ENCODE data around the gene CHADL.

Gene CHADL

DNA sequence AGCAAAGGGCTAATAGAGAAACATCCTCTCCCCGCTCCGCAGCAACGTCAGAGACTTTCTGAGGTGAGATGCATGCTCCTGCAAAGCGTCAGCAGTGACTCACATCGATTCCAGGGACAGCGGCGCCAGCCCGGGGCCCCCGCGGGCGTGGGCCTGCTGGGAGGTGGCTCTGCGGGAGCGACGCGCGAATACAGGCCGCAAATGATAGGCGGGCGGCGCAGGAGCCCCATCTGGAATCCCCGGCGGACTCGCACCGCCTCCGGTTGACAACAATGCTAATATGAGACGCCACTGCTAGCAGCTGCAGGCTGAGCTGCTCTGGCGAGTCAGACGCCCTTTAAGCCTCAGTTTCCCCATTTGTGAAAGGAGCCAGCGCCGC lies 44.7 kb upstream of the CHADL start:
- peak; percentile 66 for DNase-seq (ENCODE audit: low read depth)
- H3K4me3 ChIP-seq (ENCODE audit: low read depth, low read length), result peak overlapping the region; percentile 91
- no peak for TF ChIP-seq CTCF (IDR thresholded peaks at IDR 0.05; ENCODE audit: low read depth, low read length, missing control alignments)
- in situ Hi-C loops (cut with HindIII; ENCODE audit: low sequenced_read_pairs), result no loop called here

- no peak for DNase-seq (ENCODE audit: low read depth)
- H3K4me3 ChIP-seq (ENCODE audit: low read depth, low read length), result no peak overlapping the region
- TF ChIP-seq CTCF (IDR thresholded peaks at IDR 0.05; ENCODE audit: low read depth, low read length, missing control alignments), result no peak
- in situ Hi-C loops (cut with HindIII; ENCODE audit: low sequenced_read_pairs), result no loop called here
These were observed 43.7 kb upstream of the CHADL start for GRCh38 chr22:41284465-41284864.

- TF ChIP-seq CTCF (IDR thresholded peaks at IDR 0.05; ENCODE audit: low read depth, low read length, missing control alignments), result no peak
These were observed 40.1 kb upstream of the CHADL start for GRCh38 chr22:41280854-41281253.

GRCh38 chr22:41280065-41280464 lies 39.3 kb upstream of the CHADL start:
- TF ChIP-seq CTCF (IDR thresholded peaks at IDR 0.05; ENCODE audit: low read depth, low read length, missing control alignments), result no peak
- in situ Hi-C loops (cut with HindIII; ENCODE audit: low sequenced_read_pairs), result no loop called here
- no peak overlapping the region for H3K4me3 ChIP-seq (ENCODE audit: low read depth, low read length)
- no peak for DNase-seq (ENCODE audit: low read depth)

More at GRCh38 chr22:41280854-41281253, 40.1 kb upstream of the CHADL start:
- no peak for DNase-seq (ENCODE audit: low read depth)
- no peak overlapping the region for H3K4me3 ChIP-seq (ENCODE audit: low read depth, low read length)
- in situ Hi-C loops (cut with HindIII; ENCODE audit: low sequenced_read_pairs), result no loop called here

DNA sequence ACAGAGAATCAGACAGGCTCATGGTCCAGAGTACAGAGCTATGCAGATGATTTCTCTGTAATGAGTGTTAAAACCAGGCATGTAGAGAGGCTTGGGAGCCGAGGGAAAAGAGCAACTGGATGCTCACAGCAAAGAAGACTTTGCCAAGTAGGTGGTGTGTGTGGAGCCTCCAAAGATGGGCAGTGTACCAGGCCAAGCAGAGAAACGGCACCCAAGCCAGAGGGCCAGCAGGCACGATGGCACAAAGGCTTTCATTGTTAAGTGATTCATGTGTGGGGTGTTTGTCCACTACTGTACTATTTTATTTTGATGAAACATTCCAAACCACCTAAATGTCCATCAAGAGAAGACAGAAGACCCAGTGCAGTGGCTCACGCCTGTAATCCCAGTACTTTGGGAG lies 34.1 kb upstream of the CHADL start:
- no peak overlapping the region for H3K4me3 ChIP-seq (ENCODE audit: low read depth, low read length)
- in situ Hi-C loops (cut with HindIII; ENCODE audit: low sequenced_read_pairs), result no loop called here
- no peak for DNase-seq (ENCODE audit: low read depth)
- TF ChIP-seq CTCF (IDR thresholded peaks at IDR 0.05; ENCODE audit: low read depth, low read length, missing control alignments), result no peak

GRCh38 chr22:41273128-41273527 lies 32.4 kb upstream of the CHADL start:
- no peak for DNase-seq (ENCODE audit: low read depth)
- TF ChIP-seq CTCF (IDR thresholded peaks at IDR 0.05; ENCODE audit: low read depth, low read length, missing control alignments), result no peak
- in situ Hi-C loops (cut with HindIII; ENCODE audit: low sequenced_read_pairs), result no loop called here
- H3K4me3 ChIP-seq (ENCODE audit: low read depth, low read length), result no peak overlapping the region

GRCh38 chr22:41271787-41272186 lies 31.1 kb upstream of the CHADL start:
- no peak for DNase-seq (ENCODE audit: low read depth)
- in situ Hi-C loops (cut with HindIII; ENCODE audit: low sequenced_read_pairs), result no loop called here
- H3K4me3 ChIP-seq (ENCODE audit: low read depth, low read length), result no peak overlapping the region
- TF ChIP-seq CTCF (IDR thresholded peaks at IDR 0.05; ENCODE audit: low read depth, low read length, missing control alignments), result no peak

Measured in astrocyte of the cerebellum (primary cell).